Skin epidermis (tissue), 12 donors: ENCODE measurements around the gene RCSD1.

ENCODE experiments used
- H3K27ac ChIP-seq, 21 experiments: fragments of 200-600 bp; sonication (generic) in 11 of 21; one replicate each; pipeline ENCODE4 v1.5.0; 2020; ENCODE audit warnings: mild to moderate bottlenecking in 3 of 21, inconsistent platforms in 2 of 21, moderate library complexity in 2 of 21
- H3K4me3 ChIP-seq, 7 experiments: fragments of 200-600 bp; sonication (generic) in 2 of 7; one replicate each; pipeline ENCODE4 v1.5.0; 2020; ENCODE audit warnings: inconsistent platforms in 2 of 7, mild to moderate bottlenecking in 2 of 7, moderate library complexity in 1 of 7

Gene RCSD1

DNA sequence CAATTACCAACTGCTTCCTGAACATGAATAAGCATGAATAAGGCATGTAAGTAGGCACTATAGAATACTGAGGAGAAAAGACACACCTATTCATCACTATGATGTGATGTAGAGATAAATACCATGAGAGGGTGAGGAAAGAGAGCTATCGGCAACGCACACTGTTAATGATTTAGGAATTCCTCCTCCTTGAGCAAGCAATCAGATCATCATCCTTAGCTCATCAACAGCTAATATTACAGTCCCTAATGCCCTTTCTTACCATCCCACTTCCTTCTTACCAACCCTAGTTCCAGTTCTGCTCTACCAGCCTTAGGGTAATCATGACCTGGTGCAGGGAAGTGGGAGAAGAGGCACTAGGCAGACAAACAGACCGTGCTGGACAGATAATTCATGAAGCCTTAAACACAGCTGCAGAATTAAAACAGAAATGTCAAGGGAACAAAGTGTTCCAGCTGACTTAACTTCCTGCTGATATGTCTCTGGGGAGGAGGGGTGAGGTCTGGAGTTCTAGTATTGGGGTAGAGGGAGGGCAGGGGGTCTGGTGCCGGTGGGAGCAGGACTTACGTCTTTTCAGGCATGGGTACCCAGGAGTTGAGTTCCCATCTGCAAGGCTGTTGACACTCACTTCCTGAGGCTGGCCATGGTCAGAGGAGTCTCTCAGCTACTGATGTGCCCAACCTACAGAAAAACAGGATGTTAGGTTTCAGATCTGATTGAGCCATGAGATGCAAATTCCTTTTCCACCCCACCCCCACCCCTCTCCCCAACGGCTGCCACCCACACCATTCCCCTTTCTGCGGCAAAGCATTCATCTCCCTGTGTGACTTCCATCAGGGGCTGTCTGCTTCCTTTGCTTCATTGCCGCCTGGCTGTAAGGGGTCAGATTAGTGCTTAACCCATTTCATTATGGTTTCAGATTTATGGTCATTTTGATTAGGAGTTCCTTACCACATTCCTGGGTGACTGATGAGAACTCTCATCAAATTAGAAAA is 12.6 kb upstream of the RCSD1 start:
- Histone ChIP-seq H3K4me3 (no peak overlapping the region), H3K27ac (peak overlapping the region in 17 of 21 experiments; percentile 4 to 89 (median 69))

DNA sequence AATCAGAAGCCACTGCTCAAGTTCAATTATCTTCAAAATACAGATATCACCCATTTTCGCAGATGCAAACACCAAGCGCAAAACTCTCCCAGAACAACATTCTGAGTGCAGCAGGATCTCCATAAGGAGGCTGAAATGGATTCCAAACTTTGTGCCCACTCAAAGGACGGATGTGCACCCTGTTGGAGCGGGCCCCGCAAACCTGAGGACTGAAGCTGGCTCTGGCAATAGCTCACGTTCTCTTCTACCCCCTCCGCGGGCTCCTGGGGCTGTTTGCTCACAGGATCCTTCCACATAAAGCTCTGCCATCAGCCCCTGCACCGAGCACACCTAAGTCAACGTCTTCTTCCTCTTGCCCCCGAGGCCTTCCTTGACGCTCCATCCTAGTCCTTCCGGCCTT is 11.7 kb upstream of the RCSD1 start:
- peak overlapping the region in 11 of 21 experiments; percentile 51 to 89 (median 73) for H3K27ac ChIP-seq
- no peak overlapping the region for H3K4me3 ChIP-seq

DNA sequence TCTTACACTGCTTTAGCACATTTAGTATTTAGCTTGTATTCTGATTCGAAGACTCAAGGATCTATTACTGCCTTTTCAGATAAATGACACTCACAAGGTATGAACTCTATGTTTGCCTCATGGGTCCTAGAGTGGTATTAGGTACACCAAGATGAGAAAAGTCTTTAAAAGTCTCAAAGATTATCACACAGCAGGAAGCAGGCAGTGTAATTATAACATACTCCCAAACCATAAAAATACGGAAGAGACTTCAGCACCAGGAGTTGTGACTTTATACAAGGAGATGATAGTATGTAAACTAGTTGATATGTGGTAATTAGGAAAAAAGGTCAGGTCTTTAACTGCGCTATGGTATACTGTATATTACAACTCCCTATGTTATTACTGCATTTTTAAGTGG is 11.2 kb upstream of the RCSD1 start:
- no peak overlapping the region for H3K4me3 ChIP-seq
- peak overlapping the region in 2 of 21 experiments; percentile 51 to 89 for H3K27ac ChIP-seq

DNA sequence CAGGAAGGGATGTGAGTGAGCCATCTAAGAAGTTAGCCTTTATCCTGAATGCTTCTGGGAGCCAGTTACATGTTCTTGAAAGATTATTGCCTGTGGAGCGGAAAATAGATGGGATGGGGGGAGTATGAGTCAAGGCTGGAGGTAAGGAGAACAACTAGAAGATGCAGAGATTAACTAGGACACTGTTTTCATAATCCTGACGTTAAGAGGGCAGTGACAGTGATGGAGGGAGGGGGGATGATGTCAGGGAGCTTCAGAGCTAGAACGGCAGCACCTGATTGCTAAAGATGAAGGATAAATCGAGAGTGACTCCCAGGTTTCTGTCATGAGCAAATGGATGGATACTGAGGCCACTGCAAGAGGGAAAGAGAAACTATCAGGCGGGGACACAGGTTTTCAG is 10.0 kb upstream of the RCSD1 start:
- peak overlapping the region in 1 of 21 experiments; percentile 36 for H3K27ac ChIP-seq
- no peak overlapping the region for H3K4me3 ChIP-seq

DNA sequence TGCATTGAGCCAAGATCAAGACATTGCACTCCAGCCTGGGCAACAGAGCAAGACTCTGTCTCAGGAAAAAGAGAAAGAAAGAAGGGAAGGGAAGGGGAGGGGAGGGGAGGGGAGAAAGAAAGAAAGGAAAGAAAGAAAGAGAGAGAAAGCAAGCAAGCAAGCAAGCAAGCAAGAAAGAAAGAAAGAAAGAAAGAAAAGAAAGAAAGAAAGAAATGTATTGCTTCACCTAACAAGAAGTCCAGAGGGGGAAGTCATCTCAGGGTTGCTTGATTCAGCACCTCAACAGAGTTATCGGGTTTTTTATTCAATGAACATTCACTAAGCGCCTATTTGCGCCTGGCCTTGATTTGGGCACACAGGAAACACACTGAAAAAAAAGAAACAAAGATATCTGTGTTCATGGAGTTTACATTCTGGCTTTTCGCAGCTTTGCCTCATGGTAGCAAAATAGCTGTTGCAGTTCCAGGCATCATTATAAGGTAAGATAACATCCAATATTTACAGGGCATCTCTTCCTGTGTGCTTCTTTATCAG is 8.2 kb upstream of the RCSD1 start:
- Histone ChIP-seq H3K27ac (no peak overlapping the region), H3K4me3 (no peak overlapping the region)

- no peak overlapping the region for H3K27ac ChIP-seq
- H3K4me3 ChIP-seq, result no peak overlapping the region
Measured at GRCh38 chr1:167623951-167624350, 6.1 kb upstream of the RCSD1 start.

GRCh38 chr1:167625040-167625823 is 4.8 kb upstream of the RCSD1 start:
- H3K27ac ChIP-seq, result no peak overlapping the region
- H3K4me3 ChIP-seq, result no peak overlapping the region

DNA sequence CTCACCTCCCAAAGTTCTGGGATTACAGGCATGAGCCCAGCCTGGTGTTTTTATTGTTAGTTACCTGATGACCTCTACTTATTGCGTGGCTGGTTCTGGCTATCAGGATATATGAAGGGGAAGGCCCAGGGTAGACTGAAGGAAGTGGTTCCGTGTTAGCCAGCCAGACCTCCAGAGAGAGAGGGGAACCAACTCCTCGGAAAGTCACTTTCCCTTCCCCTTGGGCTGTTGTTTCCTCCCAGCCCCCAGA is 2.5 kb upstream of the RCSD1 start:
- H3K4me3 ChIP-seq, result no peak overlapping the region
- H3K27ac ChIP-seq, result peak overlapping the region in 14 of 21 experiments; percentile 6 to 99 (median 92)

GRCh38 chr1:167627865-167628641 is 2.0 kb upstream of the RCSD1 start:
- Histone ChIP-seq H3K4me3 (no peak overlapping the region), H3K27ac (peak overlapping the region in 16 of 21 experiments; percentile 29 to 99 (median 90))

DNA sequence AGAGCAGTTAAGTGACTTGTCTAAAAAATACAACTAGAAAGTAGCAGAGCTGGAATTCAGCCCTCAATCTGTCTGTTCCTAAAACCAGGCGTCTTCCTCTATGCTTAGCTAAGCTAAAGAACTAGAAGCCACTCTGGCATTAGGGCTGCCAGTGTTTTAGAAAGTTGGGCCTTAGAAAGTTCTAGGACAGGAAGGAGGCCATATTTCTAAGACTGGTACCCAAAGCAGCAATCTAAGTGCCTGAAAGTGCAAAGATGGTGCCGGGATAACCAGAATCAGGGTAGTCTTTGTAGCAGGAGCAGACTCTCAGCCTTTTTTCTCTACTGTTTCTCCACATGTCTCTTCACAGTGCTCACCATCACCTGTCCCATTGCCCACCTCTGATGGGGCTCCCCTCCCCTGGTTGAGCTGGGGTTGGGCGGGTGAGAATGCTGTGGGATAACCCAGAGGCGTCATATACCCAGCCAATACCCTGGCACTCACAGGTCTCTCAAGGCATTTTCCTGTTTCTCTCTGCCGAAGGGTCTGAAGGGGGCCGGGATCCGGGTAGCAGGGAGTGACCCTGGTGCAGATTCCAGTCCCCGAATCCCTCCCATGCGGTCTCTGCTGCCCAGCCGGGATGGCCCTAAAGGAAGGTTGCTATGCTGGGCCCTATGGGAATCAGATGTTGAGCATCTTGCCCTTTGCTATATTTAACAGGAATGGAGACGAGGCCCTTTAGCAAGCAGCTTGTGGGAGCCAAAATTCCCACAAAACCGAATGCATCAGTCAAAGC is 1.1 kb upstream of the RCSD1 start:
- H3K27ac ChIP-seq, result peak overlapping the region in 19 of 21 experiments; percentile 8 to 99 (median 89)
- peak overlapping the region in 2 of 7 experiments; percentile 54 to 65 for H3K4me3 ChIP-seq

DNA sequence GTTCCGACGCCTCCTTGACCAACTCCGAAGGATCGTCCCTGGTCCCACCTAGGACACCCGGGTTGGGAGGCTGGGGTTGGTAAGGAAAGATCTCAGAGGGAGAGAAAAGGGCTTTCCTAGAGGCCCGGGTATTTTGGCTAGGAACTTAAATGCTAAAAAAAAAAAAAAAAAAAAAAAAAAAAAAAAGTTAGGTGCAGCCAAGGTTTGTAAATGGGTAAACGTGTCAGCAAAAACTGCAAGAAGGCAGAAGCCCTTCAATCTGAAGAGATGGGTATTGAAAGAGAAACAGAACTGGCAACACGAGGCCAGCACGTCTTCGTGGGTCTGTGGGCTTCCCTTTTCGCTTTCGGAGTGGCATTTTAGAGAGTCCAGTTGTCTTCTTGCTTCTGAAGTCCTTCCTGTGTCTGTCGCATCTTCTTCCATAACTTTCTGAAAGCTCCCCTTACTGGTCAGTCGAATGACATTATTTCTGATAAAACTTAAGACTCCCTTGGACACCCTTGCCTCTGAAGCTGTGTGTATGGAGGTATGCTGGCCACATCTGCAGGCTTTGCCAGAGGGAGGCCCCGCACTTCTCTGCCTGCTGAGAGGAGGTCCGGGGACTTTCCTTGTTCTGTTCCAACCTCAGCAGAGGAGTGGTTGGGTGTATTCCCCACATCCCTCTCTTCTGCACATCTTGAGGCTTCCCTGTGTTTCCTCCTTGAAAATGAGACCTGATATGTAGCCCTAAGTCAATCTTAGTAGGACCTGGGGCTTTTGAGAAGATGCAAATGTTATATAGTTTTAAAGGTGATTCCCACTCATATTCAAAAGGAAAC is 745 bp downstream of the RCSD1 start:
- Histone ChIP-seq H3K4me3 (peak overlapping the region; percentile 48 to 69 (median 58)), H3K27ac (peak overlapping the region; percentile 67 to 99 (median 88))

GRCh38 chr1:167631386-167631935 is 1.4 kb downstream of the RCSD1 start:
- peak overlapping the region in 16 of 21 experiments; percentile 14 to 99 (median 90) for H3K27ac ChIP-seq
- peak overlapping the region; percentile 48 to 69 (median 58) for H3K4me3 ChIP-seq

- peak overlapping the region in 6 of 7 experiments; percentile 48 to 69 (median 56) for H3K4me3 ChIP-seq
- H3K27ac ChIP-seq, result peak overlapping the region in 17 of 21 experiments; percentile 14 to 99 (median 89)
Measured at GRCh38 chr1:167631936-167632614, 2.0 kb downstream of the RCSD1 start.

DNA sequence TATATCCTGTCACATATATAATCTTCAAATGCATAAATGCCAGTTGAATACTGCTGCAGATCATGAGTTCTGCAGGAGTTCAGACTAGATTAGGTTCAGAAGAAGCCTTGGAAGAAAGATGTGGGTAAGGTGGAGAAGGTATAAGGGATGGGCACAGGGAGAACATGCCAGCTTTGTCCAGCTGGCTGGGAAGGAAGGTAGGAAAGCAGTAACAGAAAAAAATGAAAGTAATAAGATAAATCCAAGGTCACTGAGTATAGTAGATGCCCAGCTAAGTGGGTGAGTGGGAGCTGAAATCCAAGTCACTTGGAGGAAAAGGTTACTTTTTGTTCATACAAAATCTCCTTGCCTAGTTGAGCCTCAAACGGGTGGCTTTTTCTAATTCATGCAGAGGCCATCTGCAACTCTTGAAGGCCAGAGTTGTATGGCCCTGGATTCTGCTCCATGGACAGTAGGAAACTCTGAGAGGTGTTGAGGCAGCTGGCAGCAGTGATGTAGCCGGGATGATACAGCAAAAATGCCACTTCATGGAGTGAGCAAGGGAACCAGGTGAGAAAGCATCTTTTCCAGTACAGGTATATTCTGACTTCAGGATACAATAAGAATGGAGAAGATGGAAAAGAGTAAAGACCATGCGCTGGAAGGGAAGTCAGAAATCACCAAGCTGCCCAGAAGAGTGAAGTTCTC is 3.4 kb downstream of the RCSD1 start:
- Histone ChIP-seq H3K27ac (peak overlapping the region in 10 of 21 experiments; percentile 3 to 99 (median 92)), H3K4me3 (no peak overlapping the region)

DNA sequence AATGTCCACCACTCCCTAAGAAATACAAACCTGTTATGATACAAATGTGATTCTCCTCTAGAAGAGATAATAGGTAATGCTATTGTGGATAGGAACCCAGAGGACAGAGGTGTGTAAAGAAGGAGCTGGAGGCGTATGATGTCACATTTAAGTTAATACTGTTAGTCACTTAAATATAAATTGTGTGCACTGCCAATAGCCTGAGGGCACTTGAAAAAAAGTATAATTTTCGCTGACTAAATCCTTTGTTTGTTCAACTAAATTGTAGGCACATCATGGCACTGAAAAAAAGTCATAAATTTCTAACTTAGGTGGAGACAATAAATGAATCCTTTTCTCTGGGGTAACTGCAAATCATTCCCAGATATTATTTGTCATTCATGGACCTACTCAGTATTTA is 4.4 kb downstream of the RCSD1 start:
- Histone ChIP-seq H3K27ac (no peak overlapping the region), H3K4me3 (no peak overlapping the region)

DNA sequence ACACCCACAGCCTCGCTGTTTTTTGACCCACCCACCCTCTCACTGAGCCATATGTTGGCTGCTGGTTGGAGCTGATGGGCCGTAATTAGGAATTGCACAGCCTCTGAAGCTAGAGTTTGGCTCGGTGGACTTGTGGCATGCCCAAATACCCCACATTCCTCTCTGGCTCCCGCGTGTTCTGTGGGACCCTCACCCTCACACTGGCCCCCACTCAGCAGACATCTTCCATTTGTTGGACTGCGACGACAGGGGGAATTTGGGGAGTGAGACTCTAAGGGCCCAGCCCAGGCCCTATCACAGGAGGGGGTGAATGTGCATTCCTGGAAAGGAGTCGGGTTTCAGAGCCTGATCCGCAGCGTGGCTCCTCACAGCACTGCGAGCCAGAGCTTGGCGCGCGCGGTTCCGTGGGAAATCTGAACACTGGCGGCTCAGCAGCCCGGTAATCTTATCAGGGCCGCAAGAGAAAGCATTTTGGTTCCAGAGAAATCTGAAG is 5.2 kb downstream of the RCSD1 start:
- Histone ChIP-seq H3K4me3 (no peak overlapping the region), H3K27ac (peak overlapping the region in 1 of 21 experiments; percentile 42)
